ENCODE measurements around the gene ATOH1.

- TF ChIP-seq, protein P1, sequence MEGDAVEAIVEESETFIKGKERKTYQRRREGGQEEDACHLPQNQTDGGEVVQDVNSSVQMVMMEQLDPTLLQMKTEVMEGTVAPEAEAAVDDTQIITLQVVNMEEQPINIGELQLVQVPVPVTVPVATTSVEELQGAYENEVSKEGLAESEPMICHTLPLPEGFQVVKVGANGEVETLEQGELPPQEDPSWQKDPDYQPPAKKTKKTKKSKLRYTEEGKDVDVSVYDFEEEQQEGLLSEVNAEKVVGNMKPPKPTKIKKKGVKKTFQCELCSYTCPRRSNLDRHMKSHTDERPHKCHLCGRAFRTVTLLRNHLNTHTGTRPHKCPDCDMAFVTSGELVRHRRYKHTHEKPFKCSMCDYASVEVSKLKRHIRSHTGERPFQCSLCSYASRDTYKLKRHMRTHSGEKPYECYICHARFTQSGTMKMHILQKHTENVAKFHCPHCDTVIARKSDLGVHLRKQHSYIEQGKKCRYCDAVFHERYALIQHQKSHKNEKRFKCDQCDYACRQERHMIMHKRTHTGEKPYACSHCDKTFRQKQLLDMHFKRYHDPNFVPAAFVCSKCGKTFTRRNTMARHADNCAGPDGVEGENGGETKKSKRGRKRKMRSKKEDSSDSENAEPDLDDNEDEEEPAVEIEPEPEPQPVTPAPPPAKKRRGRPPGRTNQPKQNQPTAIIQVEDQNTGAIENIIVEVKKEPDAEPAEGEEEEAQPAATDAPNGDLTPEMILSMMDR (IDR thresholded peaks at IDR 0.05) = no peak
- no peak for TF ChIP-seq POLR2A (IDR thresholded peaks at IDR 0.05)
- no peak for TF ChIP-seq EP300 (IDR thresholded peaks at IDR 0.05)
Measured at GRCh38 chr4:93786149-93786548, 42.4 kb upstream of the ATOH1 start.

Measured in stomach (tissue), 4 donors.